ENCODE results near the gene LAD1.
A peak's percentile ranks its signal among the peaks of the same experiment; 100 is the strongest.

The LAD1 gene

DNA sequence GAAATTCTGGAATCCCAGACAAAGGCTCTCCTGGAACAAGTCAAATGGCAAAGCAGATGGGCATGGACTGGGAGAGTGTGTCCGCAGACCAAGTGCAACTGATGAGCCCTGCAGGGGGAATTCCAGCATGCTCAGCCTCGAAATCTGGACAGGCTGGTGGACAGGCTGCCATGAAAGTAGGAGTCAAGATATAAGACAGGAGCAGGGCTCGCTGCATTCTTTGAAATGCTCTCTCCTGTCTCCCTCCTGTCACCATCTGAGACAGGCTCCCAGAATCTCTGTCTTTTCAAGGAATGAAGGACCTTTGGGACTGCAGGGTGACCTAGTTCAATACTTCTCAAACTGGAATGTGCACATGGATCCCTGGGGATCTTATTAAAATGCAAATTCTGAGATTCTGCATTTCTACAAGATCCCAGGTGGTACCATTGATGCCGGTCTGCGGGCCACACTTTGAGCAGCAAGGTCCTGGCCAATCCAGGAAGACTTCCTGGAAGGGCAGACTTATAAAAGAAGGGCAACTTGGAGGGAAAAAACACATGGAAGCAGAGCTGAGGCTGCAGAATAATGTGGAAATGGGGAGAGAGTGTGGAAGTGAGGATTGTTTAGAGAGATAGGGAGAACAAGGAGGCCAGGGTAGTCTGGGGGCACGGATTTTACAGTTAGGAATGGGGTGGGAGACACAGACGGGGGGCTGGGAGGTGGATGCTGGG, 51.5 kb downstream of the LAD1 start:
- DNase-seq (ENCODE audit: low spot score), result no peak

- DNase-seq (ENCODE audit: low spot score), result no peak
Observed at GRCh38 chr1:201346987-201347386, 52.1 kb downstream of the LAD1 start.

DNA sequence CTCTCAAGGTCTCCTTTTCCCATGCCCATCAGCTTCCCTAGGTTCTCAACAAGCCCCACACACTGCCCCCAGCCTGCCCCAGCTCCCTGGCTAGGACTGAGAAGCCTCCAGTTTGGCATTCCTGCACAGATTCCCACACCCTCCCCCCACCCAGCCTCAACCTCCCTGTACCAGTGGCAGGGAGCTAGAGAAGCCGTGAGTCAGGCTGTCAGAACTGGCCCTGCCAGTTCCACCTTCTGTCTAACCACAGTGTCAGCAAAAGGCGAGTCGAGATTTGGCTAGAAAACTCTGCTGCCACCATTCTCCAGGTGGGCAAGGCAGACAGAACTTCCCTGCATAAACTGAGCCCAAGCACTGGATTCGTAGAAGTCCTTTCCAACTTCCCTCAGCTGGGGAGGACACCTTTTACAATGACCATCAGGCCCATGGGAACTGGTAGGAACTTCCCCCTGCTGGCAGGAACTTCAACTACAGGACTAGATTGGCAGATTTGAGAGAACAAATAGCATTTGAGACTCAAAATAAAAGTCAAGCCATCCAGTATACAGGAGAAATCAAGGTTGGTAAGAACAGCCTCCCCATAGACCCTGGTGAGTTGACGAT, 52.7 kb downstream of the LAD1 start:
- DNase-seq (ENCODE audit: low spot score), result peak; percentile 35

- no peak for DNase-seq (ENCODE audit: low spot score)
Observed at GRCh38 chr1:201345081-201345355, 54.1 kb downstream of the LAD1 start.

- DNase-seq (ENCODE audit: low spot score), result no peak
Observed at GRCh38 chr1:201344206-201345080, 54.7 kb downstream of the LAD1 start.

DNA sequence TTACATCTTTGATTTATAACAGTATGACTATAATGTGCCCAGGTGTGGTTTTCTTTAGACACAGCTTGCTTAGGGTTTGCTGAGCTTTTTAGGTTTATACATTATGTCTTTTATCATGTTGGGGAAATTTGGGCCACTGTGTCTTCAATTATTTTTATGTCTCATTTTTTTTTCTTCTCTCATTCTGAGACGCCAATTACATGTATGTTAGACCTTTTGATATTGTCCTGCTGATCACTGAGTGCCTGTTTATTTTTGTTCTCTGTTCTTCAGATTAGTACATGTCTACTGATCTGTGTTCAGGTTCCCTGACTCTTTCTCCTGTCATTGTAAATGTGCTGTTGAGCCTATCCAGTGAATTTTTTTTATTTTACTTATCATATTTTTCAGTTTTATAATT, 57.7 kb downstream of the LAD1 start:
- DNase-seq (ENCODE audit: low spot score), result no peak

- DNase-seq (ENCODE audit: low spot score), result no peak
Observed at GRCh38 chr1:201336711-201337450, 62.2 kb downstream of the LAD1 start.

DNA sequence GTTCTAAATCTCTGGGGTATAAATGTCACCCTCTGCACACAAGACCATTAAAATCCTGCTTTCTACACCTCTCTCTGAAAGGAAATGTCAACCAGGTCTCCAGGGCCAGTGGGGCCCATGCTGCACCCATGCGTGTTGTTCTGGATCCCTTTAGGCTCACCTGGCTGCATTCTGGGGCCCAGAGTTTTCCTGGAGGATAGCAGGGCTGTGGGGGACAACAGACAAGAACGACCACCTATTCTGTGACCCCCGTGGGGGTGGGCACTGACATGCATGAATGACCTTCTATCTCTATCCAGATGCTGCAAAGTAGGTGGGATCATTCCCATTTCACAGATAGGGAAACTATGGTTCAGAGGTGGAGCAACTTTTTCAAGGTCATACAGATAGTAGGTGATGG, 63.2 kb downstream of the LAD1 start:
- no peak for DNase-seq (ENCODE audit: low spot score)

DNA sequence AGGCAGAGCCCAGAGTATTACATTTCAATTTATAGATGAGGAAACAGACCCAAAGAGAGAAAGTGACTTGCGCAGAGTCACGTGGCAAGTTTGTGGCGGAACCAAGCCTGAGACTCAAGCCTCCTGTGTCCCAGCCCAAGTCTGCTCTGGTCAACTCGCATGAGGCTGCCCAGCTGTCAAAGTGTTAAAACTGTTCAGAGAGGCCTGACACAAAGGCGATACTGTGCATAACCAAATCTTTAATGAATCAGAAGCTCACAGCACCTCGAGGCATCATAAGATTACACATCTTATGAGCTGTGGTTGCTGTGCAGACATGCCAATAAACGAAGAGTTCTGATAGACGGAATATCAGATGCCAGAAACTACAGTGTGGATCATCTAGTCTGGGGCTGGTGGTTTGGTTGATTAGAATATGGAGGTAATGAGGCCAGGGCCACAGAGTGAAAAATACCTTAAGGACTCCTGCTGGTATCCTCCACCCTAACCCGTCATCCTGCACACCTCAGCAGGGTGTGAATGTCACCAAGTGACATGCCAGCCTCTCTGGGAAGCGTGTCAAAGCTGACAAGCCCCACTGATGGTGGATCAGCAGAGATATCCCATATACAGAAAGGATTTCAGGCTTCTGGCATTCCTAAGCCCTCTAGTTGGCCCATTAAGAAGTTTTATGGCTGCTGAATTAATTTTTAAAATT, 63.8 kb downstream of the LAD1 start:
- DNase-seq (ENCODE audit: low spot score), result no peak

DNA sequence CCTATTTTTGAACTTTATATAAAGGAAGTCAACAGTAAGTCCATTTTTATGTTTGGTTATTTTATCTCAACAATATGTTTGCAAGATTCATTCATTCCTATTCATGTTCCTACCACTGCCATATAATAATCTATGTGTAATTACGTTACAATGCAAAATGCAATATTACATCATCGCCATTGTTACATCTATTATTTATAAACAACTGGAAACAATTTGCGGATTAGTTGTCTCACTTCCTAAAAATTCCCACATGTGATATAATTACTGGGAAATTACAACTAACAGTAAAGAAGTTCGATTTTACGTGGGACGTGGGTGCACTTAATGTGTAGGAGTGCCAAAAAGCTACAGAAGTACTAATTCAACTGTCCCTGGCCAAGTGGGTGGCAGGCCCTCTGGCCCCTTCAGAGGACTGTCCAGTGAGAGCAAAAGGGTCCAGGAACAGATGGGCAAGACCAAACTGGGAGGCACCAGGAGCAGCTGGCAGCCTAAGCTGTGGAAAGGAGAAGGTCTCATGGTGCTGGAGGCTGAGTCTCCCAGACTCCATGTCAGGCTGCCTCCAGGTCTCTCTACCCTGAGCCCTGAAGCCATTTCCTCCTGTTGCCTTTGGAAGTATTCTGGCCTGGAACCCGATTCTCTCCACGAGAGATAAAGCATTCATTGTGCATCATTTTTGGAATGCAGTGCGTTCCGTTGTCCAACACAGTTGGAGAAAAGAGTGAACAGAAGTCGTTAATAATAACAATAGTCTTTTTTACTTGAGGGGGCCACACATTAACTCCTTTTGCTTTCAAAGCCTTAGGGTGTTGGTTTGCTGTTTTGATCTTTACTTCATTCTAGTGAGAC, 64.6 kb downstream of the LAD1 start:
- DNase-seq (ENCODE audit: low spot score), result no peak

- DNase-seq (ENCODE audit: low spot score), result no peak
Observed at GRCh38 chr1:201332616-201333335, 66.3 kb downstream of the LAD1 start.

DNA sequence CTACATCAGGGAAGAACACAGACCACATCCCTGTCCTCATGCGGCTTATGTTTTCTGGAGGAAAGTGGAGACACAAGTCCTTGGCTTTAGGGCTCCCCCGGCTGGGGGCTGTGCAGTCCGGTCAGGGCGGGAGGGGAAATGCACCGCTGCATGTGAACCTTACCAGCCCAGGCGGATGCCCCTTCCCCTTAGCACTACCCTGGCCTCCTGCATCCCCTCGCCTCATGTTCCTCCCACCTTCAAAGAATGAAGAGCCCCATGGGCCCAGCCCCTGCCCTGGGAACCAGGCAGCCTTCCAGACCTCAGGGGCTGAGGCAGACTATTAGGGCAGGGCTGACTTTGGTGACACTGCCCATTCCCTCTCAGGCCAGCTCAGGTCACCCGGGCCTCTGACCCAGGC, 67.1 kb downstream of the LAD1 start:
- no peak for DNase-seq (ENCODE audit: low spot score)

- no peak for DNase-seq (ENCODE audit: low spot score)
Observed at GRCh38 chr1:201331166-201331565, 68.0 kb downstream of the LAD1 start.

All from kidney capillary endothelial cell (primary cell).